ENCODE measurements around the gene FANCL.

DNA sequence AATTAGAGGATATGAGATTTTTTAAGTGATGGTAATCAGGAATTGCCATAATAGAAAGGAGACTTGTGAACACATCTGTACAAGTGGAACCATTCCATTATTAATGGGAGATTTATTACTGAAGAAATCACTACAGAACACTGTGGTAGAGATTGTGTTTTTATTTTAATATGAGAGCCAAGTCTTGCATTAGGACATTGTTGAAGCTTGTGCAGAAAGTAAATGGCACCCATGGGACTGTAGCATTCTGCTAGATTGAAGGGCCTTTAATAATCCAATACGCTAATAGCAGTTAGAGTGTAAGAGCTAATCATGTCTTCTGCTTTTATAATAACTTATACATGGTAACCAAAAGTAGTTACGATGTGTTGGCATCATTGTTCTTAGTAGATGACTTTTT is 110.9 kb downstream of the FANCL start:
- TF ChIP-seq CTCF (IDR thresholded peaks at IDR 0.05; ENCODE audit: low read length) (no peak), EZH2 (IDR thresholded peaks at IDR 0.05; ENCODE audit: borderline replicate concordance, low read length) (no peak)
